ENCODE data around the gene AQP7.
A peak's percentile ranks its signal among the peaks of the same experiment; 100 is the strongest.
"Not testable (repeated sequence)": the region's sequence is repeated elsewhere in the genome, so short reads cannot be mapped to it uniquely, and the experiment has no call there.

Gene AQP7

GRCh38 chr9:33375238-33375840, 27.0 kb downstream of the AQP7 start:
- no peak for DNase-seq (ENCODE audit: low read depth in 2 of 2)

DNA sequence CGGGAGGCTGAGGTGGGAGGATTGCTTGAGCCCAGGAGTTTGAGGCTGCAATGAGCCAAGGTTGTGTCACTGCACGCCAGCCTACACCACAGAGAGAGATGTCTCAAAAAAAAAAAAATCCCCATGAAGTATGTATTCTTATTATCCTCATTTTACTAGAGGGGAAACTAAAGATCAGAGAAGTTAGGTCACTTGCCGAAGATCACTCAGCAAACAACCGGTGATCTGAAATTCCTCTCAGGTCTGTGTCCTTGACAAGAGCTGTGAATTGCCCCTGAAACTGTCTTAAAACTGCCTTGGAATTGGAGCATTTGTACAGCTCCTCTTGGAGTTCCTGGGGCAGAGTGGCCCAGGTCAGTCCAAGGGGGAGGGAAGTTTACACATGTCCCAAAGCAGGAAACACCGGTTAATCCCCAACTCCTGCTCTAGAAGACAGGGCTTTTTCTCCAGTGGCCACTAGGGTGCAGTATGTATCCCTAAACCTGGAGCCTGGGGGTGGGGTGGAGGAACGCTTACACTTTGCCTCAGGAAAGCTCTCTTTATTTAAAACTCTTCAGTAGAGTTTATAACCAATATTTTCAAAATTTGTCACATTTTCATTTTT, 27.6 kb downstream of the AQP7 start:
- peak; percentile 12 to 32 for DNase-seq (ENCODE audit: low read depth in 2 of 2)

DNA sequence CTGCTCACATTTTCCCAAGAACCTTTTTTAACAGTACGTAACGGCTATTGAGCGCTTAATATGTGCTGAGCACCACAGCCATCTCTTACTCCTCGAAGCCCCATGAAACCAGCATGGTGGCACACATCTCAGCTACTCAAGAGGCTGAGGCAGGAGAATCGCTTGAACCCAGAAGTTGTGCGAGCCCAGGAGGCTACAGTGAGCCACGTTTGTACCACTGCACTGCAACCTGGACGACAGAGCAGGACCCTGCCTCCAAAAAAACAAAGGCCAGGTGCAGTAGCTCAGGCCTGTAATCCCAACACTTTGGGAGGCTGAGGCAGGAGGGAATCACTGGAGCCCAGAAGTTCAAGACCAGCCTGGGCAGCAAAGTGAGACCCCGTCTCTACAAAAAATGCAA, 28.2 kb downstream of the AQP7 start:
- no peak for DNase-seq (ENCODE audit: low read depth in 2 of 2)

DNA sequence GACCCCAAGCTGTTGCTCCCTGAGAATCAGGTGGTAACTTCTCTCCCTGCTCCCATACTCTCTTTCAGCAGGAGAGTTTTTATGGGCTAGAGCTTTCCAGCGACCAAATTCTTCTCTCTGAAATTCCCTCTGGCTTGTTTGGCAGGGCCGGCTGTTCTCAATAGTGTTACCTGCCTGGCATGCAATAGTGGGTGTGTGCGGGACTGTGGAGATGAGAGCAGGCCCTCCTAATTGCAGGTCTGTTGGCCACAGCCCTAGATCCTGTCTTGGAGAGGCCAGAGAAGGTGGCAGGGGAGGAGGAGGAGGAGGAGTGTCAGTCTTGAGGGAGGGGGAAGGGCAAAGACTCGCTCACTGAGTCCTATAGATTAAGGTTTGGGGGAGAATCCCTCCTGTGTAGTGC, 29.5 kb downstream of the AQP7 start:
- DNase-seq (ENCODE audit: low read depth in 2 of 2), result no peak

DNA sequence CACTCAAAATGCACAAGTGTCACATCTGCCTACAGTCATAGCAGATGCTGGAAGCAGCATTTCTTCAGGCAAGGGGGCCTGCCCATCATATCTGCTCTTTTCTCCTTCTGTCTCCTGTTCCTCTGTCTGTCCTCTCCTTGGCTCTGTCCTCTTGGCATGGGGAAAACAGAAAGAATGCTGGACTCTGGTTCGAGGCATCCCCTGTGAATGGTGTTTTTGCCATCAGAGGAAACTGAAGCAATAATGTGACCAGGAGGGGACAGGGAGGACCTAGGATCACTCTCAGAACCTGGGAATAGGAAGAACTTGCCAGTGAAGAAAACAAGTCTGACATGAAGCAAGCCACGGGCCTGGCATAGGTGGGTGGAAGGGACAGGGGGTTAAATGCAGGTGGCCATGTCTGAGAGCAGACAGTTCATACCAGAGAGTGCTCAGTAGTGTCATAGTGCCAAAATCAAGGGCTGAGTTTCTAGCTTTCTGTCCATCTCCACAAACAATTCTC, 35.3 kb downstream of the AQP7 start:
- no peak for DNase-seq (ENCODE audit: low read depth in 2 of 2)

DNA sequence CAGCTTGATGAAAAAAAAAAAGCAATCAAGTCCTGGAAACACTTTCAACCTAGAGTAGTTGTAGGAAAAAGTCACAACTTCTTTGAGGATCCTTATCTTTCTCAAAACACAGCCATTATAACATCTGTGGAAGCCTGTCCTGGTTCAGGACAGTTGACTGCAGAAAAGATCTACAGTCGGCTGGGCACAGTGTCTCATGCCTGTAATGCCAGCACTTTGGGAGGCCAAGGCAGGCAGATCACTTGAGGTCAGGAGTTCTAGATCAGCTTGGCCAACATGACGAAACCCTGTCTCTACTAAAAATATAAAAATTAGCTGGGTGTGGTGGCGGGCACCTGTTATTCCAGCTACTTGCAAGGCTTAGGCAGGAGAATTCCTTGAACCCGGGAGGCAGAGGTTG, 37.6 kb downstream of the AQP7 start:
- not testable (repeated sequence) for DNase-seq (ENCODE audit: low read depth in 2 of 2)

DNA sequence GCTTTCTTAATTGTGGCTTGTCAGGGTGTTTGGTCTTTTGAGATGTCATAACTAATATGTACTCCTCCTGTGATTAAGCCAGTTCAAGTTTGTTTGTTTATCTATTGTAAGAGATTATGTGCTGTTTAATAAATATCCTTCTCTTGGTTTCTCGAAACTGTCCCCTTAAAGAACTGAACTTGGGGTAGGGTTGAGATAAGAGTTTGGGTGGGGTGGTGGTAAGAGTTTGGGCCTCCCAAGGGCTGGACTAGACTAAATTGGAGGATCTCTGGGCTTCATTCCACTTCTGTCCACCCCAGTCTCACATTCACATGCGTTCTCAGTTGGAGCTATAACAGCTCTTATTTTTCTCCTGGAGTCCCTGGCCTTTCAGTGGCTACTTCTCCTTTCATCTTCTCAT, 38.2 kb downstream of the AQP7 start:
- no peak for DNase-seq (ENCODE audit: low read depth in 2 of 2)

DNA sequence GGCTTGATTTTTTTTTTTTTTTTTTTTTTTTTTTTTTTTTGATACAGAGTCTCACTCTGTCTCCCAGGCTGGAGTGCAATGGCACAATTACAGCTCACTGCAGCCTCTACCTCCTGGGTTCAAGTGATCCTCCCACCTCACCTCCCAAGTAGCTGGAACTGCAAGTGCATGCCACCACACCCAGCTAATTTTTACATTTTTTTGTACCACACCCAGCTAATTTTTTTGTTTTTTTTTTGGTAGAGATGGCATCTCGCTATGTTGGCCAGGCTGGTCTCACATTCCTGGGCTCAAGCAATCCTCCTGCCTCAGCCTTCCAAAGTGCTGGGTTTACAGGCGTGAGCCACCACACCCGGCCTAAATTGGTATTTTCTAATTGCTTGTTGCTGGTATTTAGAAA, 43.7 kb downstream of the AQP7 start:
- DNase-seq (ENCODE audit: low read depth in 2 of 2), result not testable (repeated sequence)

DNA sequence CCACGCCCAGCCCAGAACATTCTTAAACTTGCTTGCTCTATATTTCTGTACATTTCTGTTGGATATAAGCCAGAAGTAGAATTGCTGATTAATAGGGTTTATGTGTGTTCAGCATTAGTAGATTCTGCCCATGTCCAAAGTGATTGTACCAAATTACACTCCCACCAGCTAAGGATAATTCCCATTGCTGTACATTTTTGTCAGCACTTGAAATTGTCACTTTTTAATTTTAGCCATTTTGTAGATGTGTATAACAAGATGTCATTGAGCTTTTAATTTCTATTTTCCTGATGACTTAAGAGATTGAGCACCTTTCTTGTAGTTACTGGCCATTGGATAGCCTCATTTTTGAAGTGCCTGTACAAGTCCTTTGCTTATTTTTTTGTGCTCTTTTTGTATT, 46.4 kb downstream of the AQP7 start:
- DNase-seq (ENCODE audit: low read depth in 2 of 2), result no peak

GRCh38 chr9:33354651-33355211, 47.6 kb downstream of the AQP7 start:
- DNase-seq (ENCODE audit: low read depth in 2 of 2), result no peak

GRCh38 chr9:33351547-33351946, 50.8 kb downstream of the AQP7 start:
- no peak for DNase-seq (ENCODE audit: low read depth in 2 of 2)

DNA sequence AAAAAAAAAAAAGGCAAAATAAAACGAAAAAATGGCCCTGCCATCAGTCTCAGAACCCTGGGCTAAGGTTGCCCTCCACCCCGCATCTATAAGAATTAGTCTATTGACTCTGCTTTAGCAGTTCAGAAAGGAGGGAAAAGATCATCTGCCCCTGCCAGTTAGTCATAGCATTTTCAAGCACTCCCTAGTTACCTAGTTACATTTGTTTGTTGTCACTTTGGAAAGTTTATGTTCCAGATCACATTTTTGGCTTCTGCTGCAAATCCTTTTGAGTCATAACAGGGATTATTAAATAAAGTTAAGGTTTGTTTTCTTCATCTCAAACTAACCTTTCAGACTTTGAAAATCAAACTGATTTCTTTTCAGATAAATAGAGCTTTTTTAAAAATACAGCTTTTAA, 52.1 kb downstream of the AQP7 start:
- DNase-seq (ENCODE audit: low read depth in 2 of 2), result no peak

GRCh38 chr9:33349743-33350142, 52.6 kb downstream of the AQP7 start:
- no peak for DNase-seq (ENCODE audit: low read depth in 2 of 2)

GRCh38 chr9:33348998-33349397, 53.4 kb downstream of the AQP7 start:
- DNase-seq (ENCODE audit: low read depth in 2 of 2), result no peak

DNA sequence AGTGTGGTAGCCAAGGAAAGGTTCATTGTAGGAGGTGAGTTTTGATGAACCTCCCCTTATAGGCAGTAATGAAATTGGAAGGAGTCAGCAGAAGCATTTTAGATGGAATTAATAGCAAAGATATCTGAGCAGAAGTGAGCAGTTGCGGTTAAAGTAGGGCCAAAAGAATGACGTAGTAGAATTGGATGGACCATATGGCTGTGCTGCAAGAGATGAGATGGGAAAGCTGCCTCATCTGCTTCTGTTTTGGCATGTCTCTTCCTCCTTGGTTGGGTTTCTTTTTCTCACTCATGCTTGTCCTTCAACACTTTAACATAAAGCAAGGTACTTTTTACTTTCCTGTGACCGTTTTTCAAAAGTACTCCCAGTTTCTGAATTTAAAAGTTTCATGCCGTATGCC, 55.8 kb downstream of the AQP7 start:
- DNase-seq (ENCODE audit: low read depth in 2 of 2), result no peak

- no peak for DNase-seq (ENCODE audit: low read depth in 2 of 2)
These were observed 58.2 kb downstream of the AQP7 start for GRCh38 chr9:33344145-33344544.

DNA sequence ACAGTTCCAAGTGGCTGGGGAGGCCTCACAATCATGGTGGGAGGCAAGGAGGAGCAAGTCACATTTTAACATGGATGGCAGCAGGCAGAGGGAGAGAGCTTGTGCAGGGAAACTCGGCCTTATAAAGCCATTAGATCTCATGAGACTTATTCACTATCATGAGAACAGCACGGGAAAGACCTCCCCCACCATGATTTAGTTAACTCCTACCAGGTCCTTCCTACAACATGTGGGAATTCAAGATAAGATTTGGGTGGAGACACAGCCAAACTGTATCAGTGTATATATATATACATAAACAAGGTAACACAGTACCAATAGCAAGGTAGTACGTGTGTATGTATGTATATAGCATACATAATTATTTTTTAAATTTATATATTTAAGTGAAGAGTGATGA, 61.2 kb downstream of the AQP7 start:
- DNase-seq (ENCODE audit: low read depth in 2 of 2), result no peak

DNA sequence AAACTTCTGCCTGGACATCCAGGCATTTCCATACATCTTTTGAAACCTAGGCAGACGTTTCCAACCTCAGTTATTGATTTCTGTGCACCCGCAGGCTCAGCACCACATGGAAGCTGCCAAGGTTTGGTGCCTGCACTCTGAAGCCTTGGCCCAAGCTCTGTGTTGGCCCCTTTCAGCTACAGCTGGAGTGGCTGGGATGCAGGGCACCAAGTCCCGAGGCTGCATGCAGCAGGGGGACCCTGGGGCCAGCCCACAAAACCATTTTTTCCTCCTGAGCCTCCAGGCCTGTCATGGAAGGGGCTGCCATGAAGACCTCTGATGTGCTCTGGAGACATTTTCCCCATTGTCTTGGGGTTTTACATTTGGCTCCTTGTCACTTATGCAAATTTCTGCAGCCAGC, 62.2 kb downstream of the AQP7 start:
- DNase-seq (ENCODE audit: low read depth in 2 of 2), result no peak

All from stimulated activated CD8-positive, alpha-beta memory T cell treated with anti-CD3 and anti-CD28 coated beads, Interleukin-7, amount 100 ng/mL, for 1 hour (primary cell).